Sigmoid colon (tissue), 7 donors: Measurements from ENCODE around the gene ARHGAP25. TPM values are rescaled to one million over a fixed set of nuclear protein-coding genes. Genes with fewer than 3 reads are reported as not detected.

Experiments
- DNase-seq: peaks from one replicate; pipeline ENCODE4 v3.0.0-alpha.2; 2019
- H3K27ac ChIP-seq, 4 donors: fragments of 200-600 bp; sonication (generic); one replicate each; pipeline ENCODE4 v1.5.1; 2016 to 2019; ENCODE audit warnings: mild to moderate bottlenecking in 1 of 4
- H3K27me3 ChIP-seq, 3 donors: fragments of 200-600 bp; sonication (generic); one replicate each; pipeline ENCODE4 v1.5.1; 2019; ENCODE audit warnings: mild to moderate bottlenecking in 1 of 3
- H3K36me3 ChIP-seq, 4 donors: fragments of 200-600 bp; sonication (generic); one replicate each; pipeline ENCODE4 v1.5.1; 2016 to 2019
- H3K4me1 ChIP-seq, 4 donors: fragments of 200-600 bp; sonication (generic); one replicate each; pipeline ENCODE4 v1.5.1; 2017 to 2019
- H3K4me3 ChIP-seq, 4 donors: fragments of 200-600 bp; sonication (generic); one replicate each; pipeline ENCODE4 v1.5.1; 2017 to 2019; ENCODE audit warnings: mild to moderate bottlenecking in 2 of 4, moderate library complexity in 1 of 4
- H3K9me3 ChIP-seq, 4 donors: fragments of 200-600 bp in 3 of 4; sonication (generic) in 3 of 4; one replicate each; pipeline versions ENCODE4 v1.5.1 to v1.6.1; 2013 to 2019
- CTCF ChIP-seq, 4 experiments: fragments of 450-650 bp in 3 of 4; fragments of 200-600 bp in 1 of 4; IDR thresholded peaks; one replicate each; pipeline ENCODE4 v1.5.1; 2016 to 2019; ENCODE audit warnings: antibody characterized with exemption in 4 of 4, mild to moderate bottlenecking in 3 of 4, moderate library complexity in 2 of 4
- EP300 ChIP-seq, 4 donors: sonication (generic); formaldehyde crosslinking; IDR thresholded peaks; one replicate each; pipeline ENCODE4 v1.6.1; 2017; ENCODE audit warnings: antibody characterized with exemption in 4 of 4
- POLR2A ChIP-seq, 2 donors: fragments of 450-650 bp; IDR thresholded peaks; one replicate each; pipeline ENCODE4 v1.6.1; 2016; ENCODE audit warnings: antibody characterized with exemption in 2 of 2, mild to moderate bottlenecking in 2 of 2, moderate library complexity in 2 of 2
- POLR2AphosphoS5 ChIP-seq, 4 donors: sonication (generic); formaldehyde crosslinking; IDR thresholded peaks; one replicate each; pipeline ENCODE4 v1.6.1; 2017; ENCODE audit warnings: antibody characterized with exemption in 4 of 4
- WGBS, 2 donors: extraction: QIAGEN DNeasy Blood & Tissue Kit; methylation state at CpG; one replicate each; pipeline ENCODE4 v1.1.7; 2013; 5-methylcytosine and 5-hydroxymethylcytosine counted together
- intact Hi-C: fragments of 100-400 bp; cut with DNase I; formaldehyde crosslinking; loops from one replicate; pipeline ENCODE4 v1.15.1; 2023
- polyA plus RNA-seq, 3 donors: library from polyadenylated mRNA; stranded (reverse); fragments of 200-250 nt; gene quantifications; one replicate each; pipeline ENCODE4 v1.2.3, GENCODE V29; 2013
- total RNA-seq, 4 donors: library from RNA; depleted of rRNA; stranded (reverse); fragments of >200 nt; gene quantifications; one replicate each; pipeline ENCODE4 v1.1.0, GENCODE V29; 2016
- donor health status: healthy with polysubstance abuse.
- donor health status: Bipolar disorder and iron deficiency.
- donor health status: healthy.

Gene ARHGAP25
- total and polyA plus RNA-seq, 7 donors: 2.6 to 18.1 (median 5.8) TPM

- Histone ChIP-seq H3K27me3 (no peaks in the 10 kb centered on the region), H3K9me3 (no peaks in the 10 kb centered on the region), H3K4me1 (no peaks in the 10 kb centered on the region), H3K36me3 (no peaks in the 10 kb centered on the region), H3K4me3 (no peak overlapping the region), H3K27ac (peak overlapping the region in 2 of 4 donors; percentile 9 to 48)
- no peak for DNase-seq
- intact Hi-C loops: no loop called here
- WGBS, 2 donors: 56 to 84% methylated on average over 3 of the region's 3 CpGs
- no peak for TF ChIP-seq CTCF (IDR thresholded peaks at IDR 0.05)
- no peak for TF ChIP-seq EP300 (IDR thresholded peaks at IDR 0.05)
- no peak for TF ChIP-seq POLR2A (IDR thresholded peaks at IDR 0.05)
- TF ChIP-seq POLR2AphosphoS5 (IDR thresholded peaks at IDR 0.05): no peak
Observed at GRCh38 chr2:68734176-68734575, 435 bp upstream of the ARHGAP25 start.

GRCh38 chr2:68736086-68736485 lies 1.5 kb downstream of the ARHGAP25 start:
- no peaks in the 10 kb centered on the region for H3K36me3 ChIP-seq
- H3K27me3 ChIP-seq: no peaks in the 10 kb centered on the region
- 37 to 78% methylated on average over 2 of the region's 2 CpGs for WGBS, 2 donors
- peak overlapping the region in 1 of 4 donors; percentile 48 for H3K27ac ChIP-seq
- TF ChIP-seq CTCF (IDR thresholded peaks at IDR 0.05) (no peak), POLR2A (IDR thresholded peaks at IDR 0.05) (no peak), EP300 (IDR thresholded peaks at IDR 0.05) (no peak), POLR2AphosphoS5 (IDR thresholded peaks at IDR 0.05) (no peak)
- intact Hi-C loops: no loop called here
- DNase-seq: no peak
- no peaks in the 10 kb centered on the region for H3K9me3 ChIP-seq
- H3K4me3 ChIP-seq: peak overlapping the region in 2 of 4 donors; percentile 15 to 33
- no peaks in the 10 kb centered on the region for H3K4me1 ChIP-seq

GRCh38 chr2:68737711-68738110 lies 3.1 kb downstream of the ARHGAP25 start:
- H3K27me3 ChIP-seq: no peaks in the 10 kb centered on the region
- H3K36me3 ChIP-seq: no peaks in the 10 kb centered on the region
- intact Hi-C loops: no loop called here
- no peaks in the 10 kb centered on the region for H3K9me3 ChIP-seq
- H3K27ac ChIP-seq: peak overlapping the region in 3 of 4 donors; percentile 5 to 37 (median 8)
- no peak for DNase-seq
- 31 to 86% methylated on average over 1 of the region's 1 CpG for WGBS, 2 donors
- TF ChIP-seq EP300 (IDR thresholded peaks at IDR 0.05) (no peak), CTCF (IDR thresholded peaks at IDR 0.05) (no peak), POLR2A (IDR thresholded peaks at IDR 0.05) (no peak), POLR2AphosphoS5 (IDR thresholded peaks at IDR 0.05) (no peak)
- H3K4me1 ChIP-seq: no peaks in the 10 kb centered on the region
- no peak overlapping the region for H3K4me3 ChIP-seq

- H3K27me3 ChIP-seq: no peaks in the 10 kb centered on the region
- intact Hi-C loops: no loop called here
- 72 to 75% methylated on average over 3 of the region's 3 CpGs for WGBS, 2 donors
- DNase-seq: no peak
- H3K9me3 ChIP-seq: no peaks in the 10 kb centered on the region
- no peaks in the 10 kb centered on the region for H3K4me1 ChIP-seq
- TF ChIP-seq CTCF (IDR thresholded peaks at IDR 0.05) (no peak), EP300 (IDR thresholded peaks at IDR 0.05) (no peak), POLR2AphosphoS5 (IDR thresholded peaks at IDR 0.05) (no peak), POLR2A (IDR thresholded peaks at IDR 0.05) (no peak)
- no peaks in the 10 kb centered on the region for H3K36me3 ChIP-seq
- no peak overlapping the region for H3K4me3 ChIP-seq
- H3K27ac ChIP-seq: no peak overlapping the region
Observed at GRCh38 chr2:68738906-68739594, 4.4 kb downstream of the ARHGAP25 start.
